Uterine smooth muscle cell (primary cell): Measurements from ENCODE around the gene ITIH3. TPM values are rescaled to one million over a fixed set of nuclear protein-coding genes. Genes with fewer than 3 reads are reported as not detected.

Source experiments
- total RNA-seq: library from RNA; depleted of rRNA; stranded (reverse); fragments of >200 nt; gene quantifications from 2 replicates; pipeline ENCODE4 v1.2.3, GENCODE V29; 2014

ITIH3 gene
- total RNA-seq, result 0.12 TPM in 1 of 2 replicates, not detected in the other

DNA sequence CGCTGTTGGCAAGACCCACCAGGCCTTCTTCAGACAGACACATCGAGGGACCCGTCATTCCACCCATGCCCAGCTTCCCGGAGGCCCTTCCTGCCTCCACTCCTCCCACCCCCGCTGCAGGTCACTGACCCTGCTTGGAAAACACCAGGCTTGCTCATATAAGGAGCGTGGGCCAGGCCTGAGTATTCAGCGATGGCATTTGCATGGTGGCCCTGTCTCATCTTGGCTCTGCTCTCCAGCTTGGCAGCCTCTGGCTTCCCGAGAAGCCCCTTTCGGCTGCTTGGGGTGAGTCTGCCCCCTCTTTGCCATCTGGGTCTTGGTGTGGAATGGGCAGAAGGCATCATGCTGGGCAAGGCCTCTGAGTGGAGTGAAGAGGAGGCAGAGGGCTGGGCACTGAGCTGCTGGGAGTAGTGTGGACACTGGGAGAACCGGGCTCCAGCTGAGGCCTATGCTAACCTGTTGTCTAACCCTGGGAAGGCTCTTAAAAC lies at the start of gene ITIH3:
ITIH3 (plus strand) TSS at position 185 of the 488 bp plus-strand sequence; CDS start at position 193, 8 bp downstream.

GRCh38 chr3:52770496-52771333 lies 23.9 kb upstream of the ITIH3 start, which contains the start of gene NEK4:
NEK4 (minus strand) TSS chr3:52770940; CDS start chr3:52770746, 194 bp downstream.

GRCh38 chr3:52777127-52777958 lies 17.3 kb upstream of the ITIH3 start, which contains the start of gene ITIH1:
ITIH1 (plus strand) TSS chr3:52777599; CDS start chr3:52777616, 17 bp downstream.

DNA sequence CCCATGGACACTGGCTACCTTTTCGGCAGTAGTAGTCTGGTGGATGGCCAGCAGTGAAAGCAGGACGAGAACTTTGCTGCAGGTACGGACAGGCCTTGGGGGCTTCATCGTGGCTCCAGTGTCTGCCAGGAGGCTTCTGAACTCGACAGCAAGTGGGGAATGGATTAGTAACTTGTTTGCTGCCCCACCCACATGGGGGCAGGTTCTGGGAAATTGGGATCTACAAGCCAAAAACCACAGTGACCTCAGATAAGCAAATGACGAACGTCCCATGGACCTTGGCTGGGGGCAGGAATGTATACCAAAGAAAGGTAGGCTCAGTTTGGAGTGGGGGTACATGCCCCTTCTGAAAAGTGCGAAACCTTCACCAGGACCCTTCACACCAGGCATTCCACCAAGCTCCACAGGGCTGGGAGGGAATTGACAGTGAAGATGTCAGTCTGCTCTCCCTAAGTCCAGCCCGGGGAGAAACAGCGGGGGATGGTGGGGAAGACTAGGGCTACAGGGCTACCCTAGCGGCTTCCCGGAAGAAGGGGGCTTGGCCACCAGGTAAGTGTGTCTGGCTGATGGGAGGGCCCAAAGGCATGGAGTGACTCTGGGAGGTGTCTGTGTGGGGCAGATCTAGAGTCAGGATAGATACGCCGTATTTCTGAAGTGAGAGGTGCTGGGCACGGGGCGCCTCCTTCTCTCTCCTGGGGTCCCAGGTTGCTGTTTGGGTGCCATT lies 36.1 kb downstream of the ITIH3 start, which contains the start of gene ITIH4:
ITIH4 (minus strand) TSS at position 138 of the 724 bp plus-strand sequence; CDS start at position 108, 30 bp downstream.

DNA sequence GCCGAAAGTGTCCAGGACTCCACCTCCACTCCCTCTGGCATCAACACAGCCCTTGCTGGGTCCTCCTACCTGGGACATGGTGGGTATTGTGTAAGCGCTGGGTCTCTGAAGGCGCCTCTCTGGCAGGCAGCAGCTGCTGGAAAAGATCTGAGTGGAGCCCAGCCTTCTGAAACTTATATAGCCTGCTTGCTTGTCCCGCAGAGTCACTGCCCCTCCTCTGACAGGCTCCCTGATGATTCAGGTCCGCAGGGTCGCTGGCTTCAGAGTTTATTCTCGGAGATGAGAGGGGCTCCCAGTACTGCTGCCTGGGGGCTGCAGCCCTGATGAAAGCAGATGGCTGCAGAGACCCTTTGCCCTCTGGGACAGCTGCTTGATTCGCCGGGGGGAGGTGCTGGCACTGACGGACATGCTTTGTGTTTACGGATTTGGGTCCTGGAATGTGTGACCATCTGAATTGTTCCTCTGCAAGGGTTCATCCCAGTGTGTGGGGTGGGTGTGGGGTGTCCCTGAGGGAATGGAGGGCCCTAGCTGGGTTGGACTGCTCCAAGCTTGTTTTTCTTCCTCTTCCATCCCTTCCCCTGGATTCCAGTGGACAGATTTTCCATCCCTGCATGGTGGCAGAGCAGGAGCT lies 40.4 kb downstream of the ITIH3 start, which contains the start of gene MUSTN1:
MUSTN1 (minus strand) TSS at position 149 of the 631 bp plus-strand sequence; CDS start at position 78, 71 bp downstream.

Other genes with a start within 250 kb of the ITIH3 start
- gene PBRM1, start 108.9 kb upstream of the ITIH3 start, total RNA-seq, result 93.8 and 96.0 TPM in 2 replicates
- gene GNL3, start 108.8 kb upstream of the ITIH3 start, total RNA-seq, result 155 and 182 TPM in 2 replicates
- 99.9 and 129 TPM in 2 replicates for gene GLT8D1, start 89.0 kb upstream of the ITIH3 start, total RNA-seq
- gene SPCS1, start 88.7 kb upstream of the ITIH3 start, total RNA-seq, result 53.6 and 59.9 TPM in 2 replicates
- gene NEK4, start 23.9 kb upstream of the ITIH3 start, total RNA-seq, result 26.7 and 31.7 TPM in 2 replicates
- not detected in 2 replicates for gene ITIH1, start 17.2 kb upstream of the ITIH3 start, total RNA-seq
- 0.66 and 1.7 TPM in 2 replicates for gene ITIH4, start 35.9 kb downstream of the ITIH3 start, total RNA-seq
- 0.50 TPM in 1 of 2 replicates, not detected in the other for gene MUSTN1, start 40.2 kb downstream of the ITIH3 start, total RNA-seq
- gene STIMATE, start 102.8 kb downstream of the ITIH3 start, total RNA-seq, result 13.4 and 23.9 TPM in 2 replicates